Activated CD8-positive, alpha-beta T cell treated with anti-CD3 and anti-CD28 coated beads, Interleukin-2, amount 10 ng/mL, durations not matched to agents 7 days and 5 days (primary cell): ENCODE results near the gene KCTD18. TPM values are rescaled to one million over a fixed set of nuclear protein-coding genes. Genes with fewer than 3 reads are reported as not detected.

Source experiments
- ATAC-seq: fragments of 150-1000 bp; cut with Tn5 transposase; one replicate; pipeline ENCODE4 v1.10.0; 2021; ENCODE audit warnings: moderate library complexity
- CTCF ChIA-PET: fragments of 350-600 bp; sonication (Branson Sonifier 250); formaldehyde crosslinking; loops from one replicate; lab custom pipeline; 2021; ENCODE audit warnings: antibody characterized with exemption; lab: Charles Lee
- POLR2A ChIA-PET: fragments of 350-600 bp; sonication (Branson Sonifier 250); formaldehyde crosslinking; loops from one replicate; lab custom pipeline; 2021; ENCODE audit warnings: antibody characterized with exemption; lab: Charles Lee
- DNase-seq: peaks from one replicate; pipeline ENCODE4 v3.0.0-alpha.2; 2020
- H3K27ac Mint-ChIP-seq: one replicate; pipeline ENCODE4 v1.8.0; 2021; ENCODE audit warnings: mild to moderate bottlenecking, mixed read lengths
- H3K27me3 Mint-ChIP-seq: one replicate; pipeline ENCODE4 v1.8.0; 2021; ENCODE audit warnings: low read depth, mixed read lengths
- H3K36me3 Mint-ChIP-seq: one replicate; pipeline ENCODE4 v1.8.0; 2021; ENCODE audit warnings: low read depth, mixed read lengths
- H3K4me1 Mint-ChIP-seq: one replicate; pipeline ENCODE4 v1.8.0; 2021; ENCODE audit warnings: low read depth, mixed read lengths
- H3K4me3 Mint-ChIP-seq: one replicate; pipeline ENCODE4 v1.8.0; 2021; ENCODE audit warnings: mild to moderate bottlenecking, mixed read lengths
- H3K9me3 Mint-ChIP-seq: one replicate; pipeline ENCODE4 v1.8.0; 2022; ENCODE audit warnings: mixed read lengths; ENCODE audit not compliant: insufficient read depth
- total RNA-seq, 2 experiments: library from RNA; stranded (reverse); gene quantifications; one replicate each; pipeline ENCODE4 v1.2.3, GENCODE V29; 2021

Gene KCTD18
- total RNA-seq, 2 experiments from 2014 or later: 14.3 to 14.8 TPM

GRCh38 chr2:200443916-200444315 lies 66.0 kb downstream of the KCTD18 start:
- Mint-ChIP-seq H3K9me3 (no peaks in the 10 kb centered on the region), H3K4me3 (no peak overlapping the region), H3K4me1 (no peaks in the 10 kb centered on the region), H3K36me3 (peaks cover 34% of the 10 kb centered on the region), H3K27ac (no peak overlapping the region), H3K27me3 (no peaks in the 10 kb centered on the region)
- ATAC-seq (no peak), DNase-seq (no peak)
- ChIA-PET POLR2A (no interaction called here), CTCF (interaction anchor here (1.3 kb wide), 1 partner anchor 23 kb away, joined by 3 read pairs; no protein-coding TSS in a partner anchor)

GRCh38 chr2:200443376-200443775 lies 66.5 kb downstream of the KCTD18 start:
- Mint-ChIP-seq H3K9me3 (no peaks in the 10 kb centered on the region), H3K36me3 (peaks cover 32% of the 10 kb centered on the region), H3K4me3 (no peak overlapping the region), H3K4me1 (no peaks in the 10 kb centered on the region), H3K27me3 (no peaks in the 10 kb centered on the region), H3K27ac (no peak overlapping the region)
- ChIA-PET POLR2A (no interaction called here), CTCF (no interaction called here)
- no peak for DNase-seq
- ATAC-seq: no peak

GRCh38 chr2:200442471-200442870 lies 67.4 kb downstream of the KCTD18 start:
- DNase-seq (no peak), ATAC-seq (no peak)
- H3K4me1 Mint-ChIP-seq: no peaks in the 10 kb centered on the region
- no peak overlapping the region for H3K4me3 Mint-ChIP-seq
- ChIA-PET CTCF (no interaction called here), POLR2A (no interaction called here)
- no peaks in the 10 kb centered on the region for H3K9me3 Mint-ChIP-seq
- no peak overlapping the region for H3K27ac Mint-ChIP-seq
- no peaks in the 10 kb centered on the region for H3K27me3 Mint-ChIP-seq
- peaks cover 35% of the 10 kb centered on the region for H3K36me3 Mint-ChIP-seq

- ChIA-PET CTCF (interaction anchor here (1.3 kb wide), 1 partner anchor 10 kb away, joined by 4 read pairs; no protein-coding TSS in a partner anchor), POLR2A (no interaction called here)
- Mint-ChIP-seq H3K27ac (no peak overlapping the region), H3K27me3 (no peaks in the 10 kb centered on the region), H3K9me3 (no peaks in the 10 kb centered on the region), H3K4me3 (no peak overlapping the region), H3K36me3 (peaks cover 49% of the 10 kb centered on the region), H3K4me1 (no peaks in the 10 kb centered on the region)
- DNase-seq (no peak), ATAC-seq (no peak)
Observed at GRCh38 chr2:200439981-200440380, 69.9 kb downstream of the KCTD18 start.

Other genes starting within 250 kb of the KCTD18 start
- gene SPATS2L, start 203.4 kb downstream of the KCTD18 start, total RNA-seq: 10 to 100 TPM; 45.5 to 46.5 TPM
- gene SGO2, start 16.1 kb upstream of the KCTD18 start, total RNA-seq: 10 to 100 TPM; 54.4 to 56.5 TPM
- gene AOX1, start 75.9 kb upstream of the KCTD18 start, total RNA-seq: under 1 TPM in 1 of 2 experiments, not detected in 1; 0.08 TPM